NB4 (cell line): Measurements from ENCODE around the gene EPN3.

ENCODE experiments used
- DNase-seq: peaks from one replicate; pipeline ENCODE4 v3.0.0; 2010; ENCODE audit warnings: low read depth
- H3K4me3 ChIP-seq: one replicate; pipeline ENCODE4 v1.5.1; 2011; ENCODE audit warnings: mild to moderate bottlenecking, low read depth, low read length, moderate library complexity
- CTCF ChIP-seq: IDR thresholded peaks from one replicate; pipeline ENCODE4 v1.5.1; 2012; ENCODE audit warnings: low read depth, low read length
- MAX ChIP-seq: IDR thresholded peaks from 2 replicates; pipeline ENCODE4 v1.6.1; 2011; ENCODE audit warnings: low read depth, low read length
- MYC ChIP-seq: IDR thresholded peaks from 2 replicates; pipeline ENCODE4 v1.6.1; 2011; ENCODE audit warnings: low read depth, low read length
- POLR2A ChIP-seq: IDR thresholded peaks from 2 replicates; pipeline ENCODE4 v1.6.1; 2011; ENCODE audit warnings: mild to moderate bottlenecking; ENCODE audit not compliant: insufficient read length; ENCODE audit errors: extremely low read depth

EPN3 gene

GRCh38 chr17:50533720-50534148 lies 1.2 kb downstream of the EPN3 start:
- no peak for DNase-seq
- no peak overlapping the region for H3K4me3 ChIP-seq
- TF ChIP-seq POLR2A (no peak), MYC (no peak), MAX (no peak), CTCF (no peak)

- H3K4me3 ChIP-seq: no peak overlapping the region
- DNase-seq: no peak
- TF ChIP-seq POLR2A: no peak
- TF ChIP-seq MAX: no peak
- TF ChIP-seq CTCF: no peak
- TF ChIP-seq MYC: no peak
These were observed 1.9 kb downstream of the EPN3 start for GRCh38 chr17:50534222-50534978.

GRCh38 chr17:50534979-50535326 lies 2.4 kb downstream of the EPN3 start:
- no peak overlapping the region for H3K4me3 ChIP-seq
- TF ChIP-seq POLR2A: no peak
- TF ChIP-seq MAX: no peak
- TF ChIP-seq MYC: no peak
- TF ChIP-seq CTCF: no peak
- no peak for DNase-seq

- DNase-seq: no peak
- H3K4me3 ChIP-seq: no peak overlapping the region
- no peak for TF ChIP-seq MAX
- no peak for TF ChIP-seq CTCF
- no peak for TF ChIP-seq POLR2A
- TF ChIP-seq MYC: no peak
These were observed 2.9 kb downstream of the EPN3 start for GRCh38 chr17:50535407-50535806.

- TF ChIP-seq MYC: no peak
- TF ChIP-seq POLR2A: no peak
- TF ChIP-seq MAX: no peak
- H3K4me3 ChIP-seq: no peak overlapping the region
- DNase-seq: no peak
These were observed 4.4 kb downstream of the EPN3 start for GRCh38 chr17:50536683-50537646.
